CD4-positive, alpha-beta T cell (primary cell): ENCODE measurements around the gene MCAM. TPM values are rescaled to one million over a fixed set of nuclear protein-coding genes. Genes with fewer than 3 reads are reported as not detected.

ENCODE experiments used
- ATAC-seq: fragments of 200-7000 bp; cut with Tn5 transposase; one replicate; pipeline ENCODE4 v1.10.0; 2022; ENCODE audit warnings: mild to moderate bottlenecking; ENCODE audit not compliant: poor library complexity
- CTCF ChIA-PET: fragments of 350-600 bp; sonication (Branson Sonifier 250); formaldehyde crosslinking; loops from one replicate; lab custom pipeline; 2021; ENCODE audit warnings: antibody characterized with exemption, inconsistent platforms; lab: Charles Lee
- POLR2A ChIA-PET: fragments of 350-600 bp; sonication (Branson Sonifier 250); formaldehyde crosslinking; loops from one replicate; lab custom pipeline; 2021; ENCODE audit warnings: antibody characterized with exemption, inconsistent platforms; lab: Charles Lee
- DNase-seq, 14 experiments: peaks; one replicate each; pipeline ENCODE4 v3.0.0-alpha.2; 2013 to 2020; ENCODE audit warnings: mixed read lengths in 2 of 14
- H3K27ac ChIP-seq, 2 donors: one replicate each; pipeline versions ENCODE4 v1.5.1 to v1.7.0; 2013; ENCODE audit warnings: low read length in 2 of 2, low read depth in 1 of 2, mild to moderate bottlenecking in 1 of 2
- H3K27me3 ChIP-seq, 2 experiments: 1 replicate in 1 of 2; 2 replicates in 1 of 2; pipeline versions ENCODE4 v1.6.1 to v1.7.0; 2013; ENCODE audit warnings: low read length in 2 of 2, control low read depth in 1 of 2, mild to moderate bottlenecking in 1 of 2, moderate library complexity in 1 of 2; ENCODE audit not compliant: insufficient read depth in 2 of 2, control insufficient read depth in 1 of 2
- H3K36me3 ChIP-seq: one replicate; pipeline ENCODE4 v1.6.1; 2013; ENCODE audit warnings: low read length, control low read depth; ENCODE audit not compliant: insufficient read depth
- H3K4me1 ChIP-seq: one replicate; pipeline ENCODE4 v1.6.1; 2013; ENCODE audit warnings: low read length, control low read depth; ENCODE audit not compliant: insufficient read depth
- H3K4me3 ChIP-seq: one replicate; pipeline ENCODE4 v1.5.1; 2013; ENCODE audit warnings: mild to moderate bottlenecking, low read length, moderate library complexity
- H3K9me3 ChIP-seq, 2 experiments: 1 replicate in 1 of 2; 2 replicates in 1 of 2; pipeline versions ENCODE4 v1.6.1 to v1.7.0; 2013; ENCODE audit warnings: low read length in 2 of 2, mild to moderate bottlenecking in 2 of 2, control low read depth in 1 of 2, moderate library complexity in 1 of 2; ENCODE audit not compliant: control insufficient read depth in 1 of 2, insufficient read depth in 1 of 2
- H3K27ac Mint-ChIP-seq: one replicate; pipeline ENCODE4 v1.8.0; 2020; ENCODE audit warnings: mixed read lengths
- H3K27me3 Mint-ChIP-seq: one replicate; pipeline ENCODE4 v1.8.0; 2021; ENCODE audit warnings: mixed read lengths
- H3K36me3 Mint-ChIP-seq: one replicate; pipeline ENCODE4 v1.8.0; 2021; ENCODE audit warnings: low read depth, mixed read lengths
- H3K4me1 Mint-ChIP-seq: one replicate; pipeline ENCODE4 v1.8.0; 2021; ENCODE audit warnings: low read depth, mixed read lengths
- H3K4me3 Mint-ChIP-seq: one replicate; pipeline ENCODE4 v1.8.0; 2020; ENCODE audit warnings: mild to moderate bottlenecking, mixed read lengths
- H3K9me3 Mint-ChIP-seq: one replicate; pipeline ENCODE4 v1.8.0; 2020; ENCODE audit warnings: mixed read lengths
- CTCF ChIP-seq: fragments of 200-600 bp; IDR thresholded peaks from one replicate; pipeline ENCODE4 v1.8.0; 2022; ENCODE audit warnings: antibody characterized with exemption, mild to moderate bottlenecking
- intact Hi-C, 2 experiments: fragments of 100-400 bp; cut with DNase I in 1 of 2; cut with micrococcal nuclease in 1 of 2; formaldehyde crosslinking; loops; one replicate each; pipeline versions ENCODE4 v1.15.1 to v1.9.0; 2023 to 2025; cut with DNase I, micrococcal nuclease
- total RNA-seq, 174 experiments: library from RNA in 2 of 174; stranded (reverse) in 2 of 174; gene quantifications; one replicate each; pipeline ENCODE4 v1.2.3 and lab custom pipeline; 2021 to 2026

MCAM gene
- total RNA-seq, 2 experiments from 2014 or later, result 16.0 to 16.5 TPM

GRCh38 chr11:119290894-119291497, 25.9 kb downstream of the MCAM start:
- no peak overlapping the region for H3K4me3 ChIP-seq
- intact Hi-C loops, result no loop called here
- Mint-ChIP-seq H3K4me3 (no peak overlapping the region), H3K4me1 (no peaks in the 10 kb centered on the region), H3K9me3 (no peaks in the 10 kb centered on the region), H3K27me3 (no peaks in the 10 kb centered on the region), H3K36me3 (peaks cover 79% of the 10 kb centered on the region), H3K27ac (no peak overlapping the region)
- ATAC-seq (no peak), DNase-seq (no peak)
- no peaks in the 10 kb centered on the region for H3K27me3 ChIP-seq
- H3K9me3 ChIP-seq, result peaks cover 0 to 18% of the 10 kb centered on the region in 2 experiments
- H3K27ac ChIP-seq, result no peak overlapping the region
- POLR2A ChIA-PET, result interaction anchor here (1.0 to 1.2 kb wide), 2 partner anchors 17 to 24 kb away, joined by 3 read pairs; no protein-coding TSS in a partner anchor
- no peak for TF ChIP-seq CTCF
- peaks cover 63% of the 10 kb centered on the region for H3K36me3 ChIP-seq
- CTCF ChIA-PET, result no interaction called here
- no peaks in the 10 kb centered on the region for H3K4me1 ChIP-seq

- H3K27ac ChIP-seq, result no peak overlapping the region
- no peak overlapping the region for H3K27ac Mint-ChIP-seq
- H3K4me1 ChIP-seq, result peaks cover 11% of the 10 kb centered on the region
- no peak overlapping the region for H3K4me3 ChIP-seq
- no peak for TF ChIP-seq CTCF
- ChIA-PET CTCF (no interaction called here), POLR2A (interaction anchor here (1.1 kb wide), 1 partner anchor 82 kb away, joined by 3 read pairs; the partner anchor contains the start of gene CBL)
- H3K36me3 ChIP-seq, result peaks cover 61% of the 10 kb centered on the region
- H3K9me3 Mint-ChIP-seq, result no peaks in the 10 kb centered on the region
- no peak for DNase-seq
- H3K27me3 ChIP-seq, result no peaks in the 10 kb centered on the region
- peaks cover 13% of the 10 kb centered on the region for H3K4me1 Mint-ChIP-seq
- H3K27me3 Mint-ChIP-seq, result no peaks in the 10 kb centered on the region
- peaks cover 76% of the 10 kb centered on the region for H3K36me3 Mint-ChIP-seq
- no peak overlapping the region for H3K4me3 Mint-ChIP-seq
- ATAC-seq, result no peak
- H3K9me3 ChIP-seq, result peaks cover 0 to 18% of the 10 kb centered on the region in 2 experiments
- intact Hi-C loops, result no loop called here
Measured at GRCh38 chr11:119288219-119288618, 28.7 kb downstream of the MCAM start.

GRCh38 chr11:119285431-119285830, 31.5 kb downstream of the MCAM start:
- H3K27ac Mint-ChIP-seq, result no peak overlapping the region
- H3K4me3 Mint-ChIP-seq, result no peak overlapping the region
- H3K9me3 Mint-ChIP-seq, result no peaks in the 10 kb centered on the region
- no peak for ATAC-seq
- TF ChIP-seq CTCF, result no peak
- ChIA-PET POLR2A (interaction anchor here (1.3 to 3.3 kb wide), 2 partner anchors 22 to 80 kb away, joined by 8 to 50 read pairs; partner anchors contain the start of gene CBL), CTCF (interaction anchor here (0.5 to 4.1 kb wide), 9 partner anchors 13 to 89 kb away, joined by 3 to 49 read pairs (median 3); partner anchors contain the start of gene CBL)
- Histone ChIP-seq H3K9me3 (peaks cover 0 to 7% of the 10 kb centered on the region in 2 experiments), H3K27ac (no peak overlapping the region), H3K4me3 (no peak overlapping the region), H3K4me1 (peaks cover 11% of the 10 kb centered on the region), H3K36me3 (peaks cover 48% of the 10 kb centered on the region), H3K27me3 (no peaks in the 10 kb centered on the region)
- intact Hi-C loops, result no loop called here
- no peak for DNase-seq
- H3K27me3 Mint-ChIP-seq, result no peaks in the 10 kb centered on the region
- H3K4me1 Mint-ChIP-seq, result peaks cover 34% of the 10 kb centered on the region
- H3K36me3 Mint-ChIP-seq, result peaks cover 63% of the 10 kb centered on the region
